ENCODE measurements around the gene NFYB. TPM values are rescaled to one million over a fixed set of nuclear protein-coding genes. Genes with fewer than 3 reads are reported as not detected.

Gene NFYB
- total and polyA plus RNA-seq, 9 of the 15 experiments (the other 6 are each of a cell fraction or from before 2014, with no cell fraction given) = 14.5 to 51.5 (median 32.3) TPM

- TF ChIP-seq HDAC3 (IDR thresholded peaks at IDR 0.05; ENCODE audit: borderline replicate concordance, partially characterized antibody) = no peak
- TF ChIP-seq EWSR1 (IDR thresholded peaks at IDR 0.05; ENCODE audit: borderline replicate concordance, low read depth, partially characterized antibody) = no peak
- no peak for TF ChIP-seq ZNF695 (CRISPR knock-in tag; IDR thresholded peaks at IDR 0.05)
- no peak for TF ChIP-seq NR2C2 (CRISPR knock-in tag; IDR thresholded peaks at IDR 0.05)
- no peak for TF ChIP-seq NR2C2 (tag; IDR thresholded peaks at IDR 0.05)
- no peak for TF ChIP-seq ZNF311 (CRISPR knock-in tag; IDR thresholded peaks at IDR 0.05)
- 0 out of 2 replicates have a peak, but pooled peaks have one; percentile 40 for TF ChIP-seq ZNF263 (CRISPR knock-in tag; IDR thresholded peaks at IDR 0.05; ENCODE audit: borderline replicate concordance)
- TF ChIP-seq HSF4 (CRISPR knock-in tag; IDR thresholded peaks at IDR 0.05; ENCODE audit: borderline replicate concordance) = no peak
Observed at GRCh38 chr12:104137902-104138796, at the start of gene NFYB (continued).

GRCh38 chr12:104187446-104188155, 49.6 kb upstream of the NFYB start:
- Histone ChIP-seq H3K9ac (ENCODE audit: insufficient read depth in 1 of 2, low read depth in 2 of 2, low read length in 2 of 2) (no peak overlapping the region), H3K4me1 (replicated peaks in 1 of 2; ENCODE audit: control insufficient read depth in 2 of 2, insufficient read depth in 2 of 2, low read length in 2 of 2) (no peaks in the 10 kb centered on the region), H4K20me1 (replicated peaks; ENCODE audit: control insufficient read depth, insufficient read depth, low read length) (no peaks in the 10 kb centered on the region), H3K79me2 (ENCODE audit: control insufficient read depth, insufficient read depth, low read length) (no peaks in the 10 kb centered on the region), H3K27ac (ENCODE audit: extremely low read depth, low read depth, low read length) (no peak overlapping the region), H2AFZ (ENCODE audit: low read depth, low read length) (no peak overlapping the region), H3K36me3 (ENCODE audit: control insufficient read depth, insufficient read depth, low read length) (no peaks in the 10 kb centered on the region), H3K4me2 (ENCODE audit: insufficient read depth, low read length) (no peak overlapping the region), H3K9me3 (replicated peaks; ENCODE audit: control insufficient read depth, insufficient read depth, low read depth, low read length) (no peaks in the 10 kb centered on the region; the same call in 1 of the 2 replicates), H3K27me3 (ENCODE audit: control insufficient read depth in 2 of 2, insufficient read depth in 2 of 2, low read length in 2 of 2) (no peaks in the 10 kb centered on the region), H3K9me1 (ENCODE audit: control insufficient read depth, insufficient read depth, low read length) (no peaks in the 10 kb centered on the region), H3K4me3 (no peak overlapping the region)
- BruUV-seq (replicated peaks) = no TSS peak
- ChIA-PET CTCF (ENCODE audit: low intra/inter-chr PET ratio) (no interaction called here), POLR2A (interaction anchor here (0.7 kb wide), 1 partner anchor 10 kb away, joined by 3 read pairs; no protein-coding TSS in a partner anchor)
- no peak for DNase-seq (ENCODE audit: extremely low read depth in 1 of 4, low spot score in 3 of 4)
- 77% methylated on average over 17 of the region's 18 CpGs for WGBS (ENCODE audit: insufficient coverage, low coverage, missing lambda C conversion rate)
- no peak for ATAC-seq
- intact Hi-C loops (cut with micrococcal nuclease) = no loop called here
- FAIRE-seq = no peak
- in situ Hi-C loops (cut with MboI) = no loop called here
- TF ChIP-seq HNRNPH1 (optimal IDR thresholded peaks at IDR 0.05; ENCODE audit: low read depth, low read length) (no peak), MAFK (IDR thresholded peaks at IDR 0.05; ENCODE audit: low read length) (no peak), MED1 (CRISPR knock-in tag; IDR thresholded peaks at IDR 0.05; ENCODE audit: borderline replicate concordance) (no peak), CHD1 (IDR thresholded peaks at IDR 0.05; ENCODE audit: low read length) (no peak), CBX2 (IDR thresholded peaks at IDR 0.05; ENCODE audit: insufficient read depth, low read length, poor library complexity, severe bottlenecking) (no peak), SRSF7 (optimal IDR thresholded peaks at IDR 0.05; ENCODE audit: low read depth, low read length) (no peak), IRF9 (tag; IDR thresholded peaks at IDR 0.05) (no peak), RBM25 (IDR thresholded peaks at IDR 0.05; ENCODE audit: low read depth, low read length, severe bottlenecking) (no peak), CEBPB (tag; IDR thresholded peaks at IDR 0.05) (no peak), PREB (CRISPR knock-in tag; IDR thresholded peaks at IDR 0.05) (no peak)

Data from K562 (cell line).